ENCODE measurements around the gene REL.

DNA sequence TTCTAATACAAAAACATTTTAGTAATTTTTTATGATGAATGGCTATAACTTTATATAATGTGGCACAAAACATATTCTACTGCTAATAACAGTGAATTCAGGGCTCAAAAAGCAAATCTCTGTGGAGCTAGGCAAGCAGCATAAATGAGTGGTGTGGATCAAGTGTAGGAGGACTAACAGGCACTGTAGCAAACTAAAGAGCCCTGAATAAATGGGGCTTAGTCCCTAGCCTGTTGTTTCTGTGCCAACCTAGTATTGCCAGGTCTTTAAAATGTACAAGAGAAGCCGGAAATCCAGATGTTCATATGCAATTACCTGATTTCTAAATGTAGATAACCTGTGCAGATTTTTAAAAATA is 18.5 kb downstream of the REL start:
- TF ChIP-seq, protein P1, sequence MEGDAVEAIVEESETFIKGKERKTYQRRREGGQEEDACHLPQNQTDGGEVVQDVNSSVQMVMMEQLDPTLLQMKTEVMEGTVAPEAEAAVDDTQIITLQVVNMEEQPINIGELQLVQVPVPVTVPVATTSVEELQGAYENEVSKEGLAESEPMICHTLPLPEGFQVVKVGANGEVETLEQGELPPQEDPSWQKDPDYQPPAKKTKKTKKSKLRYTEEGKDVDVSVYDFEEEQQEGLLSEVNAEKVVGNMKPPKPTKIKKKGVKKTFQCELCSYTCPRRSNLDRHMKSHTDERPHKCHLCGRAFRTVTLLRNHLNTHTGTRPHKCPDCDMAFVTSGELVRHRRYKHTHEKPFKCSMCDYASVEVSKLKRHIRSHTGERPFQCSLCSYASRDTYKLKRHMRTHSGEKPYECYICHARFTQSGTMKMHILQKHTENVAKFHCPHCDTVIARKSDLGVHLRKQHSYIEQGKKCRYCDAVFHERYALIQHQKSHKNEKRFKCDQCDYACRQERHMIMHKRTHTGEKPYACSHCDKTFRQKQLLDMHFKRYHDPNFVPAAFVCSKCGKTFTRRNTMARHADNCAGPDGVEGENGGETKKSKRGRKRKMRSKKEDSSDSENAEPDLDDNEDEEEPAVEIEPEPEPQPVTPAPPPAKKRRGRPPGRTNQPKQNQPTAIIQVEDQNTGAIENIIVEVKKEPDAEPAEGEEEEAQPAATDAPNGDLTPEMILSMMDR (IDR thresholded peaks at IDR 0.05) = no peak
- TF ChIP-seq POLR2A (IDR thresholded peaks at IDR 0.05) = no peak
